ENCODE results near the gene TMEM165.

Gene TMEM165

GRCh38 chr4:55466001-55466400, 70.2 kb downstream of the TMEM165 start:
- no peak for DNase-seq (ENCODE audit: low read depth)
- TF ChIP-seq, protein P1, sequence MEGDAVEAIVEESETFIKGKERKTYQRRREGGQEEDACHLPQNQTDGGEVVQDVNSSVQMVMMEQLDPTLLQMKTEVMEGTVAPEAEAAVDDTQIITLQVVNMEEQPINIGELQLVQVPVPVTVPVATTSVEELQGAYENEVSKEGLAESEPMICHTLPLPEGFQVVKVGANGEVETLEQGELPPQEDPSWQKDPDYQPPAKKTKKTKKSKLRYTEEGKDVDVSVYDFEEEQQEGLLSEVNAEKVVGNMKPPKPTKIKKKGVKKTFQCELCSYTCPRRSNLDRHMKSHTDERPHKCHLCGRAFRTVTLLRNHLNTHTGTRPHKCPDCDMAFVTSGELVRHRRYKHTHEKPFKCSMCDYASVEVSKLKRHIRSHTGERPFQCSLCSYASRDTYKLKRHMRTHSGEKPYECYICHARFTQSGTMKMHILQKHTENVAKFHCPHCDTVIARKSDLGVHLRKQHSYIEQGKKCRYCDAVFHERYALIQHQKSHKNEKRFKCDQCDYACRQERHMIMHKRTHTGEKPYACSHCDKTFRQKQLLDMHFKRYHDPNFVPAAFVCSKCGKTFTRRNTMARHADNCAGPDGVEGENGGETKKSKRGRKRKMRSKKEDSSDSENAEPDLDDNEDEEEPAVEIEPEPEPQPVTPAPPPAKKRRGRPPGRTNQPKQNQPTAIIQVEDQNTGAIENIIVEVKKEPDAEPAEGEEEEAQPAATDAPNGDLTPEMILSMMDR (IDR thresholded peaks at IDR 0.05; ENCODE audit: low read length, missing control alignments): no peak
- H3K4me3 ChIP-seq (replicated peaks; ENCODE audit: low read depth, low read length): no peak overlapping the region

GRCh38 chr4:55468724-55469123, 73.0 kb downstream of the TMEM165 start:
- DNase-seq (ENCODE audit: low read depth): peak; percentile 59

GRCh38 chr4:55469979-55470378, 74.2 kb downstream of the TMEM165 start:
- no peak for DNase-seq (ENCODE audit: low read depth)
- TF ChIP-seq, protein P1 (IDR thresholded peaks at IDR 0.05; ENCODE audit: low read length, missing control alignments): no peak
- no peak overlapping the region for H3K4me3 ChIP-seq (replicated peaks; ENCODE audit: low read depth, low read length)

More at GRCh38 chr4:55468724-55469123, 73.0 kb downstream of the TMEM165 start:
- H3K4me3 ChIP-seq (replicated peaks; ENCODE audit: low read depth, low read length): no peak overlapping the region
- TF ChIP-seq, protein P1 (IDR thresholded peaks at IDR 0.05; ENCODE audit: low read length, missing control alignments): no peak

Measured in fibroblast of pulmonary artery (primary cell).